ENCODE measurements around the gene MANEA. TPM values are rescaled to one million over a fixed set of nuclear protein-coding genes. Genes with fewer than 3 reads are reported as not detected.

MANEA gene
- total RNA-seq, 1 experiment from 2014 or later: 8.3 TPM

- no peaks in the 10 kb centered on the region for H3K79me1 ChIP-seq (ENCODE audit: insufficient read depth, low read depth, low read length, poor library complexity, severe bottlenecking)
- no peaks in the 10 kb centered on the region for H3K79me2 ChIP-seq (ENCODE audit: insufficient read depth, low read length)
- H2BK20ac ChIP-seq (ENCODE audit: low read depth, low read length, poor library complexity, severe bottlenecking): no peak overlapping the region
- no peaks in the 10 kb centered on the region for H4K20me1 ChIP-seq (ENCODE audit: control insufficient read depth, insufficient read depth, insufficient read length)
- Mint-ChIP-seq H3K4me3 (no peak overlapping the region), H3K27me3 (ENCODE audit: low read depth) (no peaks in the 10 kb centered on the region), H3K36me3 (ENCODE audit: insufficient read depth in 1 of 3, low read depth in 3 of 3) (peaks cover 9 to 35% (median 17%) of the 10 kb centered on the region in 3 experiments), H3K27ac (no peak overlapping the region), H3K9me3 (peaks cover 11 to 16% of the 10 kb centered on the region in 2 experiments), H3K4me1 (no peaks in the 10 kb centered on the region)
- no peak overlapping the region for H3K18ac ChIP-seq (ENCODE audit: insufficient read length, low read depth, low read length)
- TF ChIP-seq CTCF (conservative IDR thresholded peaks at IDR 0.05): no peak
- no peak overlapping the region for H2BK5ac ChIP-seq (ENCODE audit: insufficient read length, low read length)
- no peak overlapping the region for H2BK120ac ChIP-seq (ENCODE audit: low read depth, low read length, poor library complexity, severe bottlenecking)
- no peaks in the 10 kb centered on the region for H3K27me3 ChIP-seq (ENCODE audit: insufficient read depth, low read length)
- no peak overlapping the region for H2AK5ac ChIP-seq (ENCODE audit: insufficient read length, low read length)
- H3K4me2 ChIP-seq (ENCODE audit: insufficient read depth, insufficient read length, low read length): no peak overlapping the region
- no peak overlapping the region for H2BK12ac ChIP-seq (ENCODE audit: insufficient read length, low read depth, low read length)
- H3K4me1 ChIP-seq (ENCODE audit: insufficient read depth, low read length): no peaks in the 10 kb centered on the region
- no CpG with 5 or more reads among the region's 2 CpGs for WGBS (ENCODE audit: extremely low coverage, insufficient read length, low lambda C conversion rate)
- no peak overlapping the region for H2AFZ ChIP-seq (ENCODE audit: low read length)
- no peak overlapping the region for H3K9ac ChIP-seq (ENCODE audit: extremely low read depth, insufficient read length, low read length)
- no peak overlapping the region for H3K23ac ChIP-seq (ENCODE audit: insufficient read length, low read depth, low read length)
- H4K91ac ChIP-seq (ENCODE audit: insufficient read length, low read depth, low read length): no peak overlapping the region
- no peak overlapping the region for H3K14ac ChIP-seq (ENCODE audit: insufficient read depth, low read length)
- H3K4ac ChIP-seq (ENCODE audit: low read depth, low read length): no peak overlapping the region
- no peaks in the 10 kb centered on the region for H3K9me3 ChIP-seq (ENCODE audit: control insufficient read depth, low read depth, low read length)
- no peak overlapping the region for H3K56ac ChIP-seq (ENCODE audit: insufficient read length, low read depth, low read length)
- DNase-seq: no peak
- no peak overlapping the region for H2BK15ac ChIP-seq (ENCODE audit: low read depth, low read length)
- H3K23me2 ChIP-seq (ENCODE audit: insufficient read length, low read depth, low read length, poor library complexity, severe bottlenecking): no peaks in the 10 kb centered on the region
- no peak overlapping the region for H4K8ac ChIP-seq (replicated peaks; ENCODE audit: insufficient read length, low read depth, low read length)
- no peak overlapping the region for H3K27ac ChIP-seq (ENCODE audit: insufficient read length, low read depth, low read length)
- H4K5ac ChIP-seq (ENCODE audit: insufficient read length, low read depth, low read length): no peak overlapping the region
- no peak overlapping the region for H3T11ph ChIP-seq (ENCODE audit: low read length)
These were observed 52.2 kb downstream of the MANEA start for GRCh38 chr6:95629551-95629950.
